Stimulated activated naive CD8-positive, alpha-beta T cell treated with anti-CD3 and anti-CD28 coated beads, Interleukin-15, Interleukin-2, amounts not matched to agents 100 ng/mL and 50 ng/mL, for 24 hours (primary cell): ENCODE measurements around the gene PAFAH1B2.
A peak's percentile ranks its signal among the peaks of the same experiment; 100 is the strongest.
"Not testable (repeated sequence)": the region's sequence is repeated elsewhere in the genome, so short reads cannot be mapped to it uniquely, and the experiment has no call there.

Source experiments
- H3K27ac Mint-ChIP-seq: one replicate; pipeline ENCODE4 v1.8.0; 2021; ENCODE audit warnings: mild to moderate bottlenecking, mixed read lengths
- H3K27me3 Mint-ChIP-seq: one replicate; pipeline ENCODE4 v1.8.0; 2021; ENCODE audit warnings: mixed read lengths
- H3K36me3 Mint-ChIP-seq: one replicate; pipeline ENCODE4 v1.8.0; 2021; ENCODE audit warnings: low read depth, mixed read lengths
- H3K4me1 Mint-ChIP-seq: one replicate; pipeline ENCODE4 v1.8.0; 2021; ENCODE audit warnings: low read depth, mixed read lengths
- H3K4me3 Mint-ChIP-seq: one replicate; pipeline ENCODE4 v1.8.0; 2021; ENCODE audit warnings: mild to moderate bottlenecking, mixed read lengths
- H3K9me3 Mint-ChIP-seq: one replicate; pipeline ENCODE4 v1.8.0; 2021; ENCODE audit warnings: mixed read lengths

The PAFAH1B2 gene

GRCh38 chr11:117198613-117199012, 54.5 kb downstream of the PAFAH1B2 start:
- Mint-ChIP-seq H3K9me3 (no peaks in the 10 kb centered on the region), H3K4me1 (no peaks in the 10 kb centered on the region), H3K36me3 (peaks cover 2% of the 10 kb centered on the region), H3K4me3 (no peak overlapping the region), H3K27ac (no peak overlapping the region), H3K27me3 (no peaks in the 10 kb centered on the region)

GRCh38 chr11:117199053-117199915, 55.2 kb downstream of the PAFAH1B2 start, which contains the start of gene TAGLN:
TAGLN (plus strand) TSS chr11:117199370; CDS start chr11:117203014, 3,644 bp downstream.
- no peak within 1 kb of the TSS for H3K27ac Mint-ChIP-seq
- peaks cover 7% of the 10 kb centered on the region for H3K36me3 Mint-ChIP-seq
- no peaks in the 10 kb centered on the region for H3K9me3 Mint-ChIP-seq
- H3K27me3 Mint-ChIP-seq, result no peaks in the 10 kb centered on the region
- no peak within 1 kb of the TSS for H3K4me3 Mint-ChIP-seq
- no peaks in the 10 kb centered on the region for H3K4me1 Mint-ChIP-seq

- H3K27ac Mint-ChIP-seq, result no peak overlapping the region
- H3K4me1 Mint-ChIP-seq, result no peaks in the 10 kb centered on the region
- no peaks in the 10 kb centered on the region for H3K27me3 Mint-ChIP-seq
- H3K4me3 Mint-ChIP-seq, result no peak overlapping the region
- peaks cover 15% of the 10 kb centered on the region for H3K36me3 Mint-ChIP-seq
- no peaks in the 10 kb centered on the region for H3K9me3 Mint-ChIP-seq
These were observed 56.1 kb downstream of the PAFAH1B2 start for GRCh38 chr11:117199916-117200812.

- Mint-ChIP-seq H3K4me1 (no peaks in the 10 kb centered on the region), H3K27ac (no peak overlapping the region), H3K27me3 (no peaks in the 10 kb centered on the region), H3K36me3 (peaks cover 20% of the 10 kb centered on the region), H3K4me3 (no peak overlapping the region), H3K9me3 (no peaks in the 10 kb centered on the region)
These were observed 56.9 kb downstream of the PAFAH1B2 start for GRCh38 chr11:117200813-117201657.

- Mint-ChIP-seq H3K4me1 (no peaks in the 10 kb centered on the region), H3K27ac (no peak overlapping the region), H3K9me3 (no peaks in the 10 kb centered on the region), H3K27me3 (no peaks in the 10 kb centered on the region), H3K36me3 (peaks cover 22% of the 10 kb centered on the region), H3K4me3 (no peak overlapping the region)
These were observed 57.7 kb downstream of the PAFAH1B2 start for GRCh38 chr11:117201658-117202305.

GRCh38 chr11:117202386-117203068, 58.4 kb downstream of the PAFAH1B2 start:
- Mint-ChIP-seq H3K36me3 (peaks cover 22% of the 10 kb centered on the region), H3K4me3 (no peak overlapping the region), H3K4me1 (no peaks in the 10 kb centered on the region), H3K27ac (no peak overlapping the region), H3K27me3 (no peaks in the 10 kb centered on the region), H3K9me3 (no peaks in the 10 kb centered on the region)

GRCh38 chr11:117203069-117203407, 59.0 kb downstream of the PAFAH1B2 start:
- peaks cover 22% of the 10 kb centered on the region for H3K36me3 Mint-ChIP-seq
- no peaks in the 10 kb centered on the region for H3K9me3 Mint-ChIP-seq
- H3K27me3 Mint-ChIP-seq, result no peaks in the 10 kb centered on the region
- no peaks in the 10 kb centered on the region for H3K4me1 Mint-ChIP-seq
- no peak overlapping the region for H3K27ac Mint-ChIP-seq
- H3K4me3 Mint-ChIP-seq, result no peak overlapping the region

GRCh38 chr11:117204283-117205080, 60.4 kb downstream of the PAFAH1B2 start:
- Mint-ChIP-seq H3K9me3 (no peaks in the 10 kb centered on the region), H3K27me3 (no peaks in the 10 kb centered on the region), H3K36me3 (peaks cover 22% of the 10 kb centered on the region), H3K4me3 (no peak overlapping the region), H3K4me1 (no peaks in the 10 kb centered on the region), H3K27ac (peak overlapping the region; percentile 13)

GRCh38 chr11:117205211-117205818, 61.2 kb downstream of the PAFAH1B2 start:
- no peak overlapping the region for H3K4me3 Mint-ChIP-seq
- H3K9me3 Mint-ChIP-seq, result no peaks in the 10 kb centered on the region
- H3K27ac Mint-ChIP-seq, result no peak overlapping the region
- peaks cover 26% of the 10 kb centered on the region for H3K36me3 Mint-ChIP-seq
- H3K4me1 Mint-ChIP-seq, result no peaks in the 10 kb centered on the region
- no peaks in the 10 kb centered on the region for H3K27me3 Mint-ChIP-seq

GRCh38 chr11:117206111-117206510, 62.0 kb downstream of the PAFAH1B2 start:
- peaks cover 32% of the 10 kb centered on the region for H3K36me3 Mint-ChIP-seq
- not testable (repeated sequence) for H3K9me3 Mint-ChIP-seq, H3K27me3 Mint-ChIP-seq, H3K27ac Mint-ChIP-seq, H3K4me1 Mint-ChIP-seq, H3K4me3 Mint-ChIP-seq

- H3K4me1 Mint-ChIP-seq, H3K27me3 Mint-ChIP-seq, H3K9me3 Mint-ChIP-seq, H3K4me3 Mint-ChIP-seq, H3K27ac Mint-ChIP-seq: not testable (repeated sequence)
- H3K36me3 Mint-ChIP-seq, result peaks cover 39% of the 10 kb centered on the region
These were observed 62.8 kb downstream of the PAFAH1B2 start for GRCh38 chr11:117206859-117207258.

GRCh38 chr11:117207481-117207880, 63.4 kb downstream of the PAFAH1B2 start:
- not testable (repeated sequence) for H3K27ac Mint-ChIP-seq, H3K4me3 Mint-ChIP-seq, H3K27me3 Mint-ChIP-seq, H3K4me1 Mint-ChIP-seq, H3K9me3 Mint-ChIP-seq
- H3K36me3 Mint-ChIP-seq, result peaks cover 42% of the 10 kb centered on the region

- peaks cover 49% of the 10 kb centered on the region for H3K36me3 Mint-ChIP-seq
- not testable (repeated sequence) for H3K27me3 Mint-ChIP-seq, H3K27ac Mint-ChIP-seq, H3K4me1 Mint-ChIP-seq, H3K4me3 Mint-ChIP-seq, H3K9me3 Mint-ChIP-seq
These were observed 64.6 kb downstream of the PAFAH1B2 start for GRCh38 chr11:117208710-117209109.
